Choroid plexus epithelial cell (primary cell): ENCODE measurements around the gene ADAM20.
A peak's percentile ranks its signal among the peaks of the same experiment; 100 is the strongest.

Experiments used
- DNase-seq: peaks from one replicate; pipeline ENCODE4 v3.0.0-alpha.2; 2010; ENCODE audit warnings: low read depth
- H3K4me3 ChIP-seq: 2 replicates; pipeline ENCODE4 v1.5.1; 2011; ENCODE audit warnings: low read depth, mild to moderate bottlenecking, control low read depth, low read length, moderate library complexity
- TF ChIP-seq, protein P1 (sequence below): conservative IDR thresholded peaks from 2 replicates; pipeline ENCODE4 v1.5.1; 2011; ENCODE audit warnings: low read depth, mild to moderate bottlenecking, control low read depth, inconsistent platforms, low read length, moderate library complexity

Gene ADAM20

GRCh38 chr14:70534904-70535303, at the start of gene ADAM20:
Gene ADAM20 (minus strand): TSS chr14:70535004. CDS start chr14:70524757, 10,247 bp downstream.
- no peak for DNase-seq
- no peak within 1 kb of the TSS for H3K4me3 ChIP-seq
- TF ChIP-seq, protein P1, sequence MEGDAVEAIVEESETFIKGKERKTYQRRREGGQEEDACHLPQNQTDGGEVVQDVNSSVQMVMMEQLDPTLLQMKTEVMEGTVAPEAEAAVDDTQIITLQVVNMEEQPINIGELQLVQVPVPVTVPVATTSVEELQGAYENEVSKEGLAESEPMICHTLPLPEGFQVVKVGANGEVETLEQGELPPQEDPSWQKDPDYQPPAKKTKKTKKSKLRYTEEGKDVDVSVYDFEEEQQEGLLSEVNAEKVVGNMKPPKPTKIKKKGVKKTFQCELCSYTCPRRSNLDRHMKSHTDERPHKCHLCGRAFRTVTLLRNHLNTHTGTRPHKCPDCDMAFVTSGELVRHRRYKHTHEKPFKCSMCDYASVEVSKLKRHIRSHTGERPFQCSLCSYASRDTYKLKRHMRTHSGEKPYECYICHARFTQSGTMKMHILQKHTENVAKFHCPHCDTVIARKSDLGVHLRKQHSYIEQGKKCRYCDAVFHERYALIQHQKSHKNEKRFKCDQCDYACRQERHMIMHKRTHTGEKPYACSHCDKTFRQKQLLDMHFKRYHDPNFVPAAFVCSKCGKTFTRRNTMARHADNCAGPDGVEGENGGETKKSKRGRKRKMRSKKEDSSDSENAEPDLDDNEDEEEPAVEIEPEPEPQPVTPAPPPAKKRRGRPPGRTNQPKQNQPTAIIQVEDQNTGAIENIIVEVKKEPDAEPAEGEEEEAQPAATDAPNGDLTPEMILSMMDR: no peak

GRCh38 chr14:70576891-70577290, 42.1 kb upstream of the ADAM20 start:
- peak; percentile 9 for DNase-seq
- TF ChIP-seq, protein P1: no peak
- H3K4me3 ChIP-seq: no peak overlapping the region

GRCh38 chr14:70573050-70573449, 38.2 kb upstream of the ADAM20 start:
- TF ChIP-seq, protein P1: no peak

DNA sequence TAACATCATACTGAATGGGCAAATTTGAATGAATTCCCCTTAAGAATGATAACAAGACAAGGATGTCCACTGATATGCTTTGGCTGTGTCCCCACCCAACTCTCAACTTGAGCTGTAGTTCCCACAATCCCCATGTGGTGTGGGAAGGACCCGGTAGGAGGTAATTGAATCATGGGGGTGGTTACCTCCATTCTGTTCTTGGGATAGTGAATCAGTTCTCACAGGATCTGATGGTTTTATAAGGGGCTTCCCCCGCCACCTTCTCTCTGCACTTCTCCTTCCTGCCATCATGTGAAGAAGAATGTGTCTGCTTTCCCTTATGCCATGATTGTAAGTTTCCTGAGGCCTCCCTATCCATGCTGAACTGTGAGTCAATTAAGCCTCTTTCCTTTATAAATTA, 36.3 kb upstream of the ADAM20 start:
- H3K4me3 ChIP-seq: no peak overlapping the region
- TF ChIP-seq, protein P1: no peak

More at GRCh38 chr14:70573050-70573449, 38.2 kb upstream of the ADAM20 start:
- no peak overlapping the region for H3K4me3 ChIP-seq
- no peak for DNase-seq

DNA sequence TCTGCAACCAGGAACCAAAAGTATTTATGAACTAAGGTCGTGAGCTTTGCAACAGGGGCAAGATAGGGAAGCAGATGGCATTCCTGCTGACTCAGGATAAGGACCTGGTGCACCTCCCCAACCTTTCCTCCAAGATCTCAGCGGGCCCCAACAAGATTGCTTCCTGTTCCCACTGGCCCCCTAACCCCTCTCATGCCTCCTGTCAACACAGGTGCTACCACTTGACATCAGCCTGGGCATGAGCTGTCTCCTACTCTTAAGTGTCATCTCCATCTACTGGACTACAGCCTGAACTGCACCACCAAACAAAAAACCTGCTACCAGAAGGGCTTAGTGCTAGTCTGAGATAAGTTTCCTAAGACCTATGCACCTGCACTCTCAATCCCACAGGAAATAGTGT, 33.0 kb upstream of the ADAM20 start:
- DNase-seq: peak; percentile 75
- TF ChIP-seq, protein P1: peak; percentile 81
- no peak overlapping the region for H3K4me3 ChIP-seq

More for the DNA sequence above, 36.3 kb upstream of the ADAM20 start:
- DNase-seq: peak; percentile 2

- TF ChIP-seq, protein P1: no peak
- no peak overlapping the region for H3K4me3 ChIP-seq
- no peak for DNase-seq
Measured at GRCh38 chr14:70563869-70564268, 29.1 kb upstream of the ADAM20 start.

- no peak overlapping the region for H3K4me3 ChIP-seq
- TF ChIP-seq, protein P1: no peak
- no peak for DNase-seq
Measured at GRCh38 chr14:70563417-70563816, 28.6 kb upstream of the ADAM20 start.
